Measurements from ENCODE around the gene NELFB. TPM values are rescaled to one million over a fixed set of nuclear protein-coding genes. Genes with fewer than 3 reads are reported as not detected.
A peak's percentile ranks its signal among the peaks of the same experiment; 100 is the strongest.

NELFB gene
- total and polyA plus RNA-seq, 9 of the 15 experiments (the other 6 are each of a cell fraction or from before 2014, with no cell fraction given), result 0.24 to 84.0 (median 29.7) TPM

GRCh38 chr9:137302449-137303150, 47.5 kb downstream of the NELFB start (continued):
- no peak for TF ChIP-seq NR2F6 (CRISPR knock-in tag; IDR thresholded peaks at IDR 0.05)
- no peak for TF ChIP-seq CREBBP (IDR thresholded peaks at IDR 0.05; ENCODE audit: low read depth, low read length)
- no peak for TF ChIP-seq ZFP1 (CRISPR knock-in tag; IDR thresholded peaks at IDR 0.05)
- no peak for TF ChIP-seq MAFG (tag; conservative IDR thresholded peaks at IDR 0.05)
- TF ChIP-seq TOE1 (IDR thresholded peaks at IDR 0.05; ENCODE audit: borderline replicate concordance), result no peak
- TF ChIP-seq TOE1 (CRISPR knock-in tag; IDR thresholded peaks at IDR 0.05; ENCODE audit: borderline replicate concordance, low read depth), result no peak
- no peak for TF ChIP-seq ZNF76 (CRISPR knock-in tag; IDR thresholded peaks at IDR 0.05; ENCODE audit: borderline replicate concordance)
- no peak for TF ChIP-seq RBM34 (IDR thresholded peaks at IDR 0.05; ENCODE audit: borderline replicate concordance, insufficient read depth, low read length)
- TF ChIP-seq RBM25 (IDR thresholded peaks at IDR 0.05; ENCODE audit: low read depth, low read length, severe bottlenecking), result no peak
- 0 out of 2 replicates have a peak, but pooled peaks have one; percentile 14 for TF ChIP-seq ATF7 (IDR thresholded peaks at IDR 0.05)
- TF ChIP-seq FOXP1 (CRISPR knock-in tag; IDR thresholded peaks at IDR 0.05), result peak; percentile 92
- no peak; the same call in 1 of the 2 replicates for TF ChIP-seq DMBX1 (CRISPR knock-in tag; IDR thresholded peaks at IDR 0.05; ENCODE audit: borderline replicate concordance)
- no peak for TF ChIP-seq C11orf30 (IDR thresholded peaks at IDR 0.05; ENCODE audit: low read depth)
- TF ChIP-seq FOXM1 (IDR thresholded peaks at IDR 0.05; ENCODE audit: low read depth), result no peak
- TF ChIP-seq FOXM1 (CRISPR knock-in tag; IDR thresholded peaks at IDR 0.05; ENCODE audit: low read depth), result peak; percentile 81
- TF ChIP-seq ZNF274 (IDR thresholded peaks at IDR 0.05; ENCODE audit: borderline replicate concordance, low read depth, low read length), result no peak
- no peak for TF ChIP-seq NCOA6 (IDR thresholded peaks at IDR 0.05)
- no peak for TF ChIP-seq ZKSCAN3 (CRISPR knock-in tag; IDR thresholded peaks at IDR 0.05)
- TF ChIP-seq, protein P1, sequence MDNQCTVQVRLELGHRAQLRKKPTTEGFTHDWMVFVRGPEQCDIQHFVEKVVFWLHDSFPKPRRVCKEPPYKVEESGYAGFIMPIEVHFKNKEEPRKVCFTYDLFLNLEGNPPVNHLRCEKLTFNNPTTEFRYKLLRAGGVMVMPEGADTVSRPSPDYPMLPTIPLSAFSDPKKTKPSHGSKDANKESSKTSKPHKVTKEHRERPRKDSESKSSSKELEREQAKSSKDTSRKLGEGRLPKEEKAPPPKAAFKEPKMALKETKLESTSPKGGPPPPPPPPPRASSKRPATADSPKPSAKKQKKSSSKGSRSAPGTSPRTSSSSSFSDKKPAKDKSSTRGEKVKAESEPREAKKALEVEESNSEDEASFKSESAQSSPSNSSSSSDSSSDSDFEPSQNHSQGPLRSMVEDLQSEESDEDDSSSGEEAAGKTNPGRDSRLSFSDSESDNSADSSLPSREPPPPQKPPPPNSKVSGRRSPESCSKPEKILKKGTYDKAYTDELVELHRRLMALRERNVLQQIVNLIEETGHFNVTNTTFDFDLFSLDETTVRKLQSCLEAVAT (IDR thresholded peaks at IDR 0.05), result no peak
- TF ChIP-seq, protein P2, sequence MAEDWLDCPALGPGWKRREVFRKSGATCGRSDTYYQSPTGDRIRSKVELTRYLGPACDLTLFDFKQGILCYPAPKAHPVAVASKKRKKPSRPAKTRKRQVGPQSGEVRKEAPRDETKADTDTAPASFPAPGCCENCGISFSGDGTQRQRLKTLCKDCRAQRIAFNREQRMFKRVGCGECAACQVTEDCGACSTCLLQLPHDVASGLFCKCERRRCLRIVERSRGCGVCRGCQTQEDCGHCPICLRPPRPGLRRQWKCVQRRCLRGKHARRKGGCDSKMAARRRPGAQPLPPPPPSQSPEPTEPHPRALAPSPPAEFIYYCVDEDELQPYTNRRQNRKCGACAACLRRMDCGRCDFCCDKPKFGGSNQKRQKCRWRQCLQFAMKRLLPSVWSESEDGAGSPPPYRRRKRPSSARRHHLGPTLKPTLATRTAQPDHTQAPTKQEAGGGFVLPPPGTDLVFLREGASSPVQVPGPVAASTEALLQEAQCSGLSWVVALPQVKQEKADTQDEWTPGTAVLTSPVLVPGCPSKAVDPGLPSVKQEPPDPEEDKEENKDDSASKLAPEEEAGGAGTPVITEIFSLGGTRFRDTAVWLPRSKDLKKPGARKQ (CRISPR knock-in tag; IDR thresholded peaks at IDR 0.05), result no peak
- TF ChIP-seq, protein P3, sequence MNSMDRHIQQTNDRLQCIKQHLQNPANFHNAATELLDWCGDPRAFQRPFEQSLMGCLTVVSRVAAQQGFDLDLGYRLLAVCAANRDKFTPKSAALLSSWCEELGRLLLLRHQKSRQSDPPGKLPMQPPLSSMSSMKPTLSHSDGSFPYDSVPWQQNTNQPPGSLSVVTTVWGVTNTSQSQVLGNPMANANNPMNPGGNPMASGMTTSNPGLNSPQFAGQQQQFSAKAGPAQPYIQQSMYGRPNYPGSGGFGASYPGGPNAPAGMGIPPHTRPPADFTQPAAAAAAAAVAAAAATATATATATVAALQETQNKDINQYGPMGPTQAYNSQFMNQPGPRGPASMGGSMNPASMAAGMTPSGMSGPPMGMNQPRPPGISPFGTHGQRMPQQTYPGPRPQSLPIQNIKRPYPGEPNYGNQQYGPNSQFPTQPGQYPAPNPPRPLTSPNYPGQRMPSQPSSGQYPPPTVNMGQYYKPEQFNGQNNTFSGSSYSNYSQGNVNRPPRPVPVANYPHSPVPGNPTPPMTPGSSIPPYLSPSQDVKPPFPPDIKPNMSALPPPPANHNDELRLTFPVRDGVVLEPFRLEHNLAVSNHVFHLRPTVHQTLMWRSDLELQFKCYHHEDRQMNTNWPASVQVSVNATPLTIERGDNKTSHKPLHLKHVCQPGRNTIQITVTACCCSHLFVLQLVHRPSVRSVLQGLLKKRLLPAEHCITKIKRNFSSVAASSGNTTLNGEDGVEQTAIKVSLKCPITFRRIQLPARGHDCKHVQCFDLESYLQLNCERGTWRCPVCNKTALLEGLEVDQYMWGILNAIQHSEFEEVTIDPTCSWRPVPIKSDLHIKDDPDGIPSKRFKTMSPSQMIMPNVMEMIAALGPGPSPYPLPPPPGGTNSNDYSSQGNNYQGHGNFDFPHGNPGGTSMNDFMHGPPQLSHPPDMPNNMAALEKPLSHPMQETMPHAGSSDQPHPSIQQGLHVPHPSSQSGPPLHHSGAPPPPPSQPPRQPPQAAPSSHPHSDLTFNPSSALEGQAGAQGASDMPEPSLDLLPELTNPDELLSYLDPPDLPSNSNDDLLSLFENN (IDR thresholded peaks at IDR 0.05; ENCODE audit: low read depth in 2 of 2, low read length in 2 of 2), result peak in 1 of 2 experiments; percentile 33; a peak in 1 of 4 replicates
- TF ChIP-seq EP400 (IDR thresholded peaks at IDR 0.05), result no peak; the same call in 1 of the 2 replicates
